H1 (cell line): ENCODE measurements around the gene ZBTB2. TPM values are rescaled to one million over a fixed set of nuclear protein-coding genes. Genes with fewer than 3 reads are reported as not detected.

Experiments
- CTCF ChIA-PET: fragments of 300-600 bp; sonication (Branson Sonifier 250); formaldehyde crosslinking; loops from one replicate; lab custom pipeline; 2021; ENCODE audit not compliant: partially characterized antibody; lab: Charles Lee
- POLR2A ChIA-PET: fragments of 300-600 bp; sonication (Branson Sonifier 250); formaldehyde crosslinking; loops from one replicate; lab custom pipeline; 2021; ENCODE audit warnings: inconsistent platforms; ENCODE audit not compliant: partially characterized antibody; lab: Charles Lee
- DNase-seq, 2 experiments: peaks; one replicate each; pipeline versions ENCODE4 v3.0.0 to v3.0.0-alpha.2; 2010 to 2022; ENCODE audit warnings: low spot score in 2 of 2, low read depth in 1 of 2, mixed read lengths in 1 of 2
- FAIRE-seq: peaks from 2 replicates; lab custom pipeline; 2011; peaks lifted over from hg19 to GRCh38; lab: Jason Lieb, UNC
- H2AFZ ChIP-seq: 2 replicates; pipeline ENCODE4 v1.8.1; 2012; ENCODE audit warnings: low read length, inconsistent platforms
- H2AK5ac ChIP-seq: 2 replicates; pipeline ENCODE4 v1.6.1; 2013; ENCODE audit warnings: low read depth, low read length
- H2BK120ac ChIP-seq: replicated peaks from 2 replicates; pipeline ENCODE3; 2013; ENCODE audit warnings: low read depth, low read length, inconsistent platforms
- H2BK12ac ChIP-seq: 2 replicates; pipeline ENCODE4 v1.6.1; 2013; ENCODE audit warnings: low read depth, low read length
- H2BK15ac ChIP-seq: 2 replicates; pipeline ENCODE4 v1.6.1; 2013; ENCODE audit warnings: low read length
- H2BK20ac ChIP-seq: 2 replicates; pipeline ENCODE4 v1.6.1; 2013; ENCODE audit warnings: low read length
- H2BK5ac ChIP-seq: 2 replicates; pipeline ENCODE4 v1.6.1; 2013; ENCODE audit warnings: low read depth, low read length
- H3K14ac ChIP-seq: 2 replicates; pipeline ENCODE4 v1.6.1; 2013; ENCODE audit warnings: inconsistent platforms; ENCODE audit not compliant: insufficient read length
- H3K18ac ChIP-seq: 2 replicates; pipeline ENCODE4 v1.6.1; 2013; ENCODE audit warnings: low read length; ENCODE audit errors: extremely low read depth
- H3K23ac ChIP-seq: 2 replicates; pipeline ENCODE4 v1.6.1; 2013; ENCODE audit warnings: inconsistent platforms; ENCODE audit not compliant: insufficient read length
- H3K23me2 ChIP-seq: 2 replicates; pipeline ENCODE4 v1.6.1; 2013; ENCODE audit warnings: low read depth, low read length
- H3K27ac ChIP-seq: 2 replicates; pipeline ENCODE4 v1.6.1; 2011; ENCODE audit warnings: low read depth, low read length, inconsistent platforms
- H3K27me3 ChIP-seq, 4 experiments: replicated peaks in 1 of 4; 1 replicate in 1 of 4; 2 replicates in 3 of 4; pipeline versions ENCODE4 v1.6.1 to v1.8.1; 2011 to 2013; ENCODE audit warnings: low read length in 3 of 4, mild to moderate bottlenecking in 3 of 4, inconsistent platforms in 2 of 4, mixed read lengths in 2 of 4, moderate library complexity in 1 of 4; ENCODE audit not compliant: control insufficient read depth in 3 of 4, insufficient read depth in 3 of 4; ENCODE audit errors: extremely low read depth in 1 of 4
- H3K36me3 ChIP-seq, 4 experiments: 2 replicates each; pipeline versions ENCODE4 v1.6.1 to v1.8.1; 2011 to 2013; ENCODE audit warnings: mild to moderate bottlenecking in 4 of 4, low read length in 3 of 4, moderate library complexity in 2 of 4, control low read depth in 1 of 4, inconsistent platforms in 1 of 4; ENCODE audit not compliant: insufficient read depth in 4 of 4, control insufficient read depth in 2 of 4
- H3K4ac ChIP-seq: replicated peaks from 2 replicates; pipeline ENCODE3; 2013; ENCODE audit warnings: low read length, low read depth, mixed read lengths, inconsistent platforms; ENCODE audit not compliant: insufficient read length
- H3K4me1 ChIP-seq, 4 experiments: replicated peaks in 1 of 4; 1 replicate in 1 of 4; 2 replicates in 3 of 4; pipeline versions ENCODE4 v1.6.1 to v1.8.1; 2011 to 2013; ENCODE audit warnings: low read length in 3 of 4, inconsistent platforms in 2 of 4, mixed read lengths in 1 of 4; ENCODE audit not compliant: insufficient read depth in 4 of 4, control insufficient read depth in 3 of 4
- H3K4me2 ChIP-seq, 2 experiments: 2 replicates each; pipeline versions ENCODE4 v1.6.1 to v1.8.1; 2011 to 2013; ENCODE audit warnings: low read depth in 2 of 2, low read length in 2 of 2, control low read depth in 1 of 2, inconsistent platforms in 1 of 2, mild to moderate bottlenecking in 1 of 2; ENCODE audit not compliant: insufficient read depth in 1 of 2
- H3K4me3 ChIP-seq, 4 experiments: fragments of 200-600, 300-600 bp in 1 of 4; sonication (generic), shearing (Covaris generic), sonication (Bioruptor Twin) in 1 of 4; 2 replicates each; pipeline versions ENCODE4 v1.5.1 to v1.8.1; 2011 to 2016; ENCODE audit warnings: low read length in 4 of 4, low read depth in 3 of 4, control low read depth in 2 of 4, inconsistent platforms in 2 of 4, mild to moderate bottlenecking in 2 of 4, mixed read lengths in 1 of 4, moderate library complexity in 1 of 4; ENCODE audit not compliant: insufficient read depth in 2 of 4; ENCODE audit errors: extremely low read depth in 1 of 4
- H3K56ac ChIP-seq: replicated peaks from 2 replicates; pipeline ENCODE3; 2013; ENCODE audit warnings: low read depth, mild to moderate bottlenecking, mixed read lengths, low read length, inconsistent platforms; ENCODE audit not compliant: insufficient read length
- H3K79me1 ChIP-seq: 2 replicates; pipeline ENCODE4 v1.6.1; 2013; ENCODE audit warnings: low read depth, low read length, control low read depth
- H3K79me2 ChIP-seq, 2 experiments: 2 replicates each; pipeline versions ENCODE4 v1.6.1 to v1.8.1; 2012 to 2013; ENCODE audit warnings: low read length in 2 of 2, mild to moderate bottlenecking in 2 of 2, inconsistent platforms in 1 of 2; ENCODE audit not compliant: insufficient read depth in 2 of 2, control insufficient read depth in 1 of 2
- H3K9ac ChIP-seq, 4 experiments: replicated peaks in 1 of 4; 1 replicate in 1 of 4; 2 replicates in 3 of 4; pipeline versions ENCODE4 v1.6.1 to v1.8.1; 2011 to 2013; ENCODE audit warnings: low read depth in 3 of 4, low read length in 3 of 4, control low read depth in 2 of 4, mild to moderate bottlenecking in 2 of 4, moderate library complexity in 2 of 4, inconsistent platforms in 1 of 4; ENCODE audit errors: extremely low read depth in 1 of 4
- H3K9me3 ChIP-seq, 2 experiments: 2 replicates each; pipeline versions ENCODE4 v1.6.1 to v1.8.1; 2012 to 2013; ENCODE audit warnings: mild to moderate bottlenecking in 2 of 2, moderate library complexity in 2 of 2, control low read depth in 1 of 2, inconsistent platforms in 1 of 2, low read depth in 1 of 2, low read length in 1 of 2, mixed read lengths in 1 of 2; ENCODE audit not compliant: insufficient read depth in 2 of 2
- H4K20me1 ChIP-seq, 2 experiments: replicated peaks in 1 of 2; 2 replicates each; pipeline versions ENCODE3 to v1.8.1; 2011 to 2013; ENCODE audit warnings: inconsistent platforms in 2 of 2, low read length in 2 of 2, mild to moderate bottlenecking in 1 of 2; ENCODE audit not compliant: insufficient read depth in 2 of 2, control insufficient read depth in 1 of 2
- H4K5ac ChIP-seq: 2 replicates; pipeline ENCODE4 v1.6.1; 2013; ENCODE audit warnings: low read length, low read depth, mixed read lengths, inconsistent platforms; ENCODE audit not compliant: insufficient read length
- H4K8ac ChIP-seq: 2 replicates; pipeline ENCODE4 v1.8.0; 2013; ENCODE audit warnings: mild to moderate bottlenecking, moderate library complexity, low read length, inconsistent platforms; ENCODE audit not compliant: insufficient read depth; ENCODE audit errors: extremely low read depth
- H4K91ac ChIP-seq: replicated peaks from 2 replicates; pipeline ENCODE3; 2013; ENCODE audit warnings: low read length, mixed read lengths, inconsistent platforms; ENCODE audit not compliant: insufficient read length
- SP1 ChIP-seq: IDR thresholded peaks from 2 replicates; pipeline ENCODE4 v1.6.1; 2011; ENCODE audit warnings: low read depth, low read length
- WGBS, 2 experiments: shearing (Covaris generic) in 1 of 2; methylation state at CpG; one replicate each; pipeline versions ENCODE4 v1.1.6 to v1.1.7; 2013 to 2015; ENCODE audit warnings: low lambda C conversion rate in 2 of 2, mixed read lengths in 2 of 2, inconsistent platforms in 1 of 2, low coverage in 1 of 2, missing lambda C conversion rate in 1 of 2; ENCODE audit not compliant: insufficient replicate concordance in 2 of 2, insufficient coverage in 1 of 2, insufficient read length in 1 of 2; ENCODE audit errors: extremely low coverage in 1 of 2, missing lambda C conversion rate in 1 of 2; 5-methylcytosine and 5-hydroxymethylcytosine counted together
- polyA plus RNA-seq, 7 experiments: library from polyadenylated mRNA; depleted of rRNA in 3 of 7; stranded (reverse) in 5 of 7; unstranded in 2 of 7; fragments of >200 nt in 5 of 7; fragments of 200-250 nt in 2 of 7; gene quantifications; 1 replicate in 5 of 7; 2 replicates in 1 of 7; 4 replicates in 1 of 7; pipeline versions ENCODE4 v1.2.1 to v1.2.3, GENCODE V29; 2011 to 2013; ENCODE audit warnings: missing spikeins in 2 of 7, mixed read lengths in 2 of 7
- total RNA-seq: library from RNA; stranded (reverse); fragmentation: NEBNext Ultra II Directional; extraction: Animal tissue kit (Norgen Biotek cat#: 25700); gene quantifications from 2 replicates; pipeline ENCODE4 v1.2.1, GENCODE V29; 2021

Gene ZBTB2
- total and polyA plus RNA-seq, 2 of the 8 experiments (the other 6 are each of a cell fraction or from before 2014, with no cell fraction given), result 16.1 to 23.7 TPM

- Histone ChIP-seq H3K14ac (no peak overlapping the region), H3K23me2 (no peaks in the 10 kb centered on the region), H3K27me3 (no peaks in the 10 kb centered on the region), H3K4me2 (no peak overlapping the region), H2BK20ac (no peak overlapping the region), H2BK15ac (no peak overlapping the region), H3K56ac (no peak overlapping the region), H4K8ac (no peak overlapping the region), H4K20me1 (no peaks in the 10 kb centered on the region), H3K4me1 (no peaks in the 10 kb centered on the region), H3K23ac (no peak overlapping the region), H4K91ac (no peak overlapping the region), H3K4me3 (no peak overlapping the region), H3K79me2 (no peaks in the 10 kb centered on the region), H2BK120ac (no peak overlapping the region), H2BK5ac (no peak overlapping the region), H3K4ac (no peak overlapping the region), H3K79me1 (no peaks in the 10 kb centered on the region; the same call in 1 of the 2 replicates), H2AFZ (no peak overlapping the region), H2AK5ac (no peak overlapping the region), H3K9me3 (no peaks in the 10 kb centered on the region), H3K36me3 (peaks cover 0 to 66% (median 39%) of the 10 kb centered on the region in 4 experiments; a peak in 7 of 8 replicates), H2BK12ac (no peak overlapping the region), H3K27ac (no peak overlapping the region), H3K9ac (no peak overlapping the region), H3K18ac (no peak overlapping the region), H4K5ac (no peak overlapping the region)
- FAIRE-seq (no peak), DNase-seq (no peak)
- POLR2A ChIA-PET, result interaction anchor here (0.7 to 1.7 kb wide), 4 partner anchors 10 to 29 kb away, joined by 3 to 4 read pairs (median 4); no protein-coding TSS in a partner anchor
- CTCF ChIA-PET, result interaction anchor here (1.3 to 1.6 kb wide), 2 partner anchors 12 to 18 kb away, joined by 3 read pairs; no protein-coding TSS in a partner anchor
- 87% methylated on average over 4 of the region's 4 CpGs; no CpG with 5 or more reads in 1 of the 2 experiments for WGBS, 2 experiments
- no peak for TF ChIP-seq SP1
These were observed 34.2 kb upstream of the ZBTB2 start for GRCh38 chr6:151425561-151425960.
